HG03175 (cell line): ENCODE measurements around the gene SYT2.
"Not testable (repeated sequence)": the region's sequence is repeated elsewhere in the genome, so short reads cannot be mapped to it uniquely, and the experiment has no call there.

Source experiments
- ATAC-seq: cut with Tn5 transposase; IDR thresholded peaks from one replicate; pipeline ENCODE4 v1.9.1; 2021; ENCODE audit warnings: mild to moderate bottlenecking, moderate library complexity; ENCODE audit not compliant: unreplicated experiment

Gene SYT2

GRCh38 chr1:202644219-202645096 is 65.8 kb downstream of the SYT2 start:
- ATAC-seq = no peak

DNA sequence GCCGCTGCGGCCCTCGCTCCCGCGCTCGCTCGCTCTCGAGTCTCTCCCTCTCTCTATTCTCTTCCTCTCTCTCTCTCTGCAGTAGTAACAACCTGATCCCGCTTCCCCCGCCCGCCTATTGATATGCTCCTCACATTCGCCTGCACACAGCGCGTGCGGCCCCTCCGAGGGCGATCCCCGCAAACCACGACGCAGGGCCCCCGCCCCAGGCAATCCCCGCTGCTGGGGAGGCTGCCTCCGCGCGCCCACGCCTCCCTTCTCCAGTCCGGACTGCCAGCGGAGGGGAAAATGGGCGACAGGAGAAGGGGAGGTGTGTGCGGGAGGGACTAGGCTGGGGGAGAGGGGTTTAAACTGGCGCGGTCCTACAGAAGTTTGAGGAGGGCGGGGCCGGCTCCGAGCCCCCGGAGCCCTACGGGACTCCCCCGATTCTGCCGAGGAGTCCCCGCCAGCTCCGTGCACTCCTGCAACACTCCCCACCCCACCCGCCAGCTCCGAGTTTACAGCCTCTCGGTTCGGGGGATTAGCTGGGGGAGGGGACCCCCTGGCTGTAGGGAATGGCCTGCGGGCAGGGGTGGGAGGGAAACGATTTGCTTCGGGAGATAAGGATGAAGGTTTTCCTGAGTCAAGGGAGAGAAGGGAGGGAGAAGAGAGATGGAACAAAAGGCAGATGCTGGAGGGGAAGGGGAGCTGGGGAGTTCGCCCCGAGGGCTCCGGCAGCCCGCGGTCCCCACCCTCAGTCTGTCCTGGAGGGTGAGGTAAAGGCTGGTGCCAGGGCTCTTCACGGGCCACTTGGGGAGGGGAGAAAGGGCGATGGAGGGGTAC is 66.6 kb downstream of the SYT2 start:
- ATAC-seq = no peak

- no peak for ATAC-seq
These were observed 67.5 kb downstream of the SYT2 start for GRCh38 chr1:202642619-202643291.

DNA sequence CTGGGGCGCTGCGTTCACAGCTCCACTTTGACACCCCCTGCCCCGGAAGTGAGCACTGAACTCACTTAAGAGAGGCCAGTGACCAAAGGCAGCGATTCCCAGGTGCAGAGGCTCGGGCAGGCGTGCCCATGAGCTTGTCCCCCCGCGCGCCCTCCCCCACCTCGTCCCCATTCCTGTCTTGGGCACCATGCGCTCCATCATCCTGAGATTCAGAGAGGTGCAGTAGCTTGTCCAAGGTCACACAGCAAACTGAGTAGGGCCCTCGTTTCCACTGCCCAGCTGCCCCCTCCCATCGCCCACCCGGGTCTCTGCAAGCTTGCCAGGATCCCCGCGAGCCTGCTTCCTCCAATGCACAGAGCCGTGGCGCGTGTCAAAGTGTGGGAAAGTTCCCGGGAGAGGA is 68.0 kb downstream of the SYT2 start:
- no peak for ATAC-seq

GRCh38 chr1:202639500-202639899 is 70.8 kb downstream of the SYT2 start:
- ATAC-seq = no peak

DNA sequence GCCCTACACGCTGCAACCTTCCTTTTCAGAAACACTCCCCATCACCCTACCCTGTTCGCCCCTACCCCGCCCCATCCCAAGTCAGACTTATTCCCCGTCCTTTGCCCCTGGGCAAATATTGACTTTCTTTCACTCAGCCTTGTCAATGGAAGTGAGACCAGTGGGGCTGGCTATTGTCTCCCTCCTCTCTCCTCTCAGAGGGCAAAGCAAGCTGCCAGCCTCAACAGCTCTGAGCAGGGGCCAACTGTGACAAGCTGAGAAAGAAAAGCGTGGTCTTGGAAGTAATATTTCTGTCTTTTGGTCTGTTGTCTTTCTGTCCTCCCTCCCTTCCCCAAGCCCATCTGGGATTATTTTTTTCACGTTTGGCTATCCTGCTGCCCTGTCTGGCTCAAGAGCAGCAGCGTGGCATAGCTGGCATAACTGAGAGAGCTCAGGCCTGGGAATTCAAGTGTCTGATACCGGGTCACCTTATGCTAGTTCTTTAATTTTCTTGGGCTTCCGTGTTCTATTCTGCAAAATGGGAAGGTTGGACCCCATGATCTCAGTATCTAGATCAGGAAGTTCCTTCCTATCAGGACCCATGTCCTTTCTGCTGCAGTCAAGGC is 71.5 kb downstream of the SYT2 start:
- ATAC-seq = not testable (repeated sequence)

- no peak for ATAC-seq
These were observed 72.1 kb downstream of the SYT2 start for GRCh38 chr1:202638019-202638700.

GRCh38 chr1:202637321-202638018 is 72.8 kb downstream of the SYT2 start:
- not testable (repeated sequence) for ATAC-seq

DNA sequence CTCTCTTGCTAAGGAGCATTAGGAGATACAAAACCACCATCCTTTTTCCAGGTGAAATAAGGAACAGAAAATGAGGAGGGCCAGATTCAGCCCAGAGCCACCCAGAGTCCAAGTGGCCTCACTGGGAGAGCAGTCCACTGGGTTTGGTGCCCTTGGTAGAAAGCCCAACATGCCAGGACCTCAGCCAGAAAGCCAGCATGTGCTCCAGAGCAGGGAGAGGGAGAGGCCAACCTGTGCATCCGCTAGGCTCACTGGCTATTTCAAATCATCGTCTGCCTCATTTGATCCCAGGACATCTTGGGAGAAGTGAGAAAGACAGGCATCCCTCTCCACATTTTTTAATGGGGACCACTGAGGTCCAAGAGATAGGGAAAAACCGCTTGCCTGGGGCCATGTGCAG is 74.1 kb downstream of the SYT2 start:
- ATAC-seq = not testable (repeated sequence)

DNA sequence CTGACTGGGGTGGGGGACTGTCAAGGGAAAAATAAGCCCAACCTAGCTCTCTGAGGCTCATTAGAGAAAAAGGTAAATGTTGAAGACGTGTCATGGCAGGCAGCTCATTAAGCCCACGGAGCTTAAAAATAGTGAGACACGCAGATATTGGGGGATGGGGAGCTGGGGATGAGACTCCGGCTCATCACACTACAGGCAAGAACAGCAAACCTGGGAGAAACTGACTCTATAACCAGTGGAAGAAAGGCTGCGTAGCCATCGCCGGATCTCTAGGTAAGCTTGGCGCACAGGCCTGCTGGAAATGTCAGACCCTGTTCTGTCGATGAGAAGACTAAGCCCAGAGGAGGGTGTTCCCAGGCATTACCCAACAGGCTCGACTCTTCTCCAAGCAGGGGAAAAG is 78.0 kb downstream of the SYT2 start:
- no peak for ATAC-seq

GRCh38 chr1:202631076-202631923 is 79.0 kb downstream of the SYT2 start:
- ATAC-seq = no peak

DNA sequence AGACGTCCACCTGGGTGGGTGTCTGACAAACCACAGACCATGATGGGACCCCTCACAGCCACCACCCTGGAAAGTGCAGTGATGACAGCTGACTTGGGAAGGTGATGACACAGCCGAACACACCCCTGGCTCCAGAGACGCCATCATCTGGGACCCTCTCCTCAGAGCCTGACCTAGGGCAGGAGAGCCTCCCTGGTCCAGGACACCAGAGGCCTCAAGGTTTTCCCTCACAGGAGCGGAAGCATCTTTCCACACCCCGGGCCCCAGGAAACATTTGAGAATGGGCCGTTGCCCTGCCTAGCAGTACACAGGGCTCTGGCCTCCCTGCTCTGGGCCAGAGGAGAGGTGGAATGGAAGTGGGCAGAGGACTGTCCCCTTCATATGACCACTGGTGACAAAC is 79.7 kb downstream of the SYT2 start:
- no peak for ATAC-seq

GRCh38 chr1:202630096-202630495 is 80.2 kb downstream of the SYT2 start:
- ATAC-seq = not testable (repeated sequence)

GRCh38 chr1:202629257-202629811 is 80.9 kb downstream of the SYT2 start:
- ATAC-seq = peak; percentile 75

- no peak for ATAC-seq
These were observed 81.5 kb downstream of the SYT2 start for GRCh38 chr1:202628646-202629215.

- ATAC-seq = no peak
These were observed 82.3 kb downstream of the SYT2 start for GRCh38 chr1:202627841-202628565.

DNA sequence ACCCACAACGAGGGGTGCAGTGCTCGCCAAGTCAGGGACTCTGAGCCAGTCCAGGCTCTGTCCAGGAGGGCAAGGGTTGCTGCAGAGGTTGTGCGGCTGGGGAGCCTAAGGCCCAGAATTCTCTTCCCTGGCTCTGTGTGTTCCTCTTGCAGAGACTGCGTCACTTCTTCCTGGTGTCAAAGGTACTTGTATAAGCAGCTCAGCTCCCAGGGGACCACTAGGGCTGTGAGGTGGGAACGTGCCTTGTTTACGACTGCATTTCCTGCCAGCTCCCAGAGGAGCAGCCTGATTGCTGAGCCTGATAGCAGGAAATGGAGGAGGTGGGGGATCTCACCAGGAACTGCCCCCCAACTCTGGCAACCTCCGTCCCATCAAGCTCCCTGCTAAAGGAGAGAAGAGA is 83.2 kb downstream of the SYT2 start:
- not testable (repeated sequence) for ATAC-seq
